Right lobe of liver (tissue), 6 donors: Measurements from ENCODE around the gene SLC7A8. TPM values are rescaled to one million over a fixed set of nuclear protein-coding genes. Genes with fewer than 3 reads are reported as not detected.
A peak's percentile ranks its signal among the peaks of the same experiment; 100 is the strongest.

ENCODE experiments used
- ATAC-seq, 4 donors: fragments of 200-7000 bp; cut with Tn5 transposase; one replicate each; pipeline ENCODE4 v1.9.1; 2020; ENCODE audit warnings: mild to moderate bottlenecking in 4 of 4, moderate library complexity in 4 of 4
- DNase-seq, 3 donors: peaks; one replicate each; pipeline ENCODE4 v3.0.0-alpha.2; 2020
- H3K27ac ChIP-seq, 3 donors: fragments of 200-600 bp; one replicate each; pipeline ENCODE4 v1.8.0; 2022
- H3K27me3 ChIP-seq, 2 donors: fragments of 200-600 bp; one replicate each; pipeline ENCODE4 v1.8.0; 2022
- H3K36me3 ChIP-seq, 4 donors: fragments of 200-600 bp; sonication (generic) in 1 of 4; one replicate each; pipeline versions ENCODE4 v1.5.1 to v1.8.0; 2017 to 2022; ENCODE audit warnings: control low read depth in 1 of 4
- H3K4me1 ChIP-seq, 4 donors: fragments of 200-600 bp; sonication (generic) in 1 of 4; one replicate each; pipeline versions ENCODE4 v1.5.1 to v1.8.0; 2017 to 2022; ENCODE audit warnings: control low read depth in 1 of 4
- H3K4me3 ChIP-seq, 3 donors: fragments of 200-600 bp; one replicate each; pipeline ENCODE4 v1.8.0; 2022
- H3K9me3 ChIP-seq, 4 donors: fragments of 200-600 bp; sonication (generic) in 1 of 4; one replicate each; pipeline versions ENCODE4 v1.5.1 to v1.8.0; 2017 to 2022; ENCODE audit warnings: control low read depth in 1 of 4
- POLR2A ChIP-seq: fragments of 450-650 bp; IDR thresholded peaks from one replicate; pipeline ENCODE4 v1.6.1; 2017; ENCODE audit warnings: antibody characterized with exemption, mild to moderate bottlenecking
- WGBS: methylation state at CpG from one replicate; pipeline ENCODE4 v1.1.6; 2018; ENCODE audit warnings: low coverage, low lambda C conversion rate; ENCODE audit not compliant: insufficient coverage; ENCODE audit errors: missing lambda C conversion rate; 5-methylcytosine and 5-hydroxymethylcytosine counted together
- intact Hi-C, 2 donors: fragments of 100-400 bp; cut with DNase I; formaldehyde crosslinking; loops; one replicate each; pipeline versions ENCODE4 v1.11.2 to v1.14.1; 2022
- total RNA-seq, 6 experiments: library from RNA; depleted of rRNA in 2 of 6; stranded (reverse); fragments of >200 nt in 2 of 6; fragmentation: NEBNext Ultra II Directional in 3 of 6; extraction: Animal tissue kit (Norgen Biotek cat#: 25700) in 3 of 6; gene quantifications; one replicate each; pipeline versions ENCODE4 v1.1.0 to v1.2.4, GENCODE V29; 2016 to 2023
- TF ChIP-seq, protein P1 (sequence below), 4 donors: fragments of 200-600 bp in 3 of 4; fragments of 450-650 bp in 1 of 4; IDR thresholded peaks; one replicate each; pipeline versions ENCODE4 v1.5.1 to v1.8.0; 2016 to 2022; ENCODE audit warnings: antibody characterized with exemption in 4 of 4, mild to moderate bottlenecking in 2 of 4
- donor health status: DM: no; HTN: yes; CAD: no.
- donor health status: DM: no; HTN: no; CAD: no.
- donor health status: DM: no; HTN: no; CAD: no.
- donor health status: DM: no; HTN: yes; CAD: no.
- donor health status: DM: no; HTN: yes; CAD: no.

SLC7A8 gene
- total RNA-seq, 6 experiments from 2014 or later: 3.2 to 10.1 (median 4.4) TPM

DNA sequence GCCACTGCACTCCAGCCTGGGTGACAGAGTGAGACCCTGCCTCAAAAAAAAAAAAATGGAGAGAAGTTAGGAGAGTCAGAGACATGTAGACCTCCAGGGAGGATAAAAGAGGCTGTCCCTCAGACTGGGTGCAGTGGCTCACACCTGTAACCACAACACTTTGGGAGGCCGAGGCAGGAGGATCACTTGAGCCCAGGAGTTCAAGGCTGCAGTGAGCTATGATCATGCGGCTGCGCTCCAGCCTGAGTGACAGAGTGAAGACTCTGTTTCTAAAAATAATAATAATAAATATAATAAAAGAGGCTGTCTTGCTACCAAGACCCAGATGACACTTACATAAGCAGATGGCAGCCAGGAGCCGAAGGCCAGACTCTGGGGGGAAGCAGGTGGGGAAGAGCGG, 18.5 kb downstream of the SLC7A8 start:
- Histone ChIP-seq H3K27ac (no peak overlapping the region), H3K4me3 (no peak overlapping the region), H3K36me3 (no peaks in the 10 kb centered on the region), H3K9me3 (no peaks in the 10 kb centered on the region), H3K4me1 (peaks cover 0 to 4% (median 0%) of the 10 kb centered on the region in 4 donors), H3K27me3 (no peaks in the 10 kb centered on the region)
- intact Hi-C loops: no loop called here
- DNase-seq: no peak
- TF ChIP-seq POLR2A: no peak
- TF ChIP-seq, protein P1, sequence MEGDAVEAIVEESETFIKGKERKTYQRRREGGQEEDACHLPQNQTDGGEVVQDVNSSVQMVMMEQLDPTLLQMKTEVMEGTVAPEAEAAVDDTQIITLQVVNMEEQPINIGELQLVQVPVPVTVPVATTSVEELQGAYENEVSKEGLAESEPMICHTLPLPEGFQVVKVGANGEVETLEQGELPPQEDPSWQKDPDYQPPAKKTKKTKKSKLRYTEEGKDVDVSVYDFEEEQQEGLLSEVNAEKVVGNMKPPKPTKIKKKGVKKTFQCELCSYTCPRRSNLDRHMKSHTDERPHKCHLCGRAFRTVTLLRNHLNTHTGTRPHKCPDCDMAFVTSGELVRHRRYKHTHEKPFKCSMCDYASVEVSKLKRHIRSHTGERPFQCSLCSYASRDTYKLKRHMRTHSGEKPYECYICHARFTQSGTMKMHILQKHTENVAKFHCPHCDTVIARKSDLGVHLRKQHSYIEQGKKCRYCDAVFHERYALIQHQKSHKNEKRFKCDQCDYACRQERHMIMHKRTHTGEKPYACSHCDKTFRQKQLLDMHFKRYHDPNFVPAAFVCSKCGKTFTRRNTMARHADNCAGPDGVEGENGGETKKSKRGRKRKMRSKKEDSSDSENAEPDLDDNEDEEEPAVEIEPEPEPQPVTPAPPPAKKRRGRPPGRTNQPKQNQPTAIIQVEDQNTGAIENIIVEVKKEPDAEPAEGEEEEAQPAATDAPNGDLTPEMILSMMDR (IDR thresholded peaks at IDR 0.05): no peak
- no peak for ATAC-seq
- WGBS: 78% methylated on average over 3 of the region's 5 CpGs

- intact Hi-C loops: no loop called here
- TF ChIP-seq, protein P1 (IDR thresholded peaks at IDR 0.05): no peak
- TF ChIP-seq POLR2A: no peak
- Histone ChIP-seq H3K4me3 (no peak overlapping the region), H3K27me3 (no peaks in the 10 kb centered on the region), H3K9me3 (no peaks in the 10 kb centered on the region), H3K27ac (no peak overlapping the region), H3K4me1 (peaks cover 0 to 4% (median 0%) of the 10 kb centered on the region in 4 donors), H3K36me3 (no peaks in the 10 kb centered on the region)
- WGBS: 66% methylated on average over 2 of the region's 2 CpGs
- no peak for DNase-seq
- peak in 1 of 4 donors; percentile 50 for ATAC-seq
Observed at GRCh38 chr14:23164250-23164649, 19.2 kb downstream of the SLC7A8 start.

- Histone ChIP-seq H3K27me3 (no peaks in the 10 kb centered on the region), H3K36me3 (no peaks in the 10 kb centered on the region), H3K27ac (no peak overlapping the region), H3K9me3 (no peaks in the 10 kb centered on the region), H3K4me3 (no peak overlapping the region), H3K4me1 (peaks cover 0 to 4% (median 0%) of the 10 kb centered on the region in 4 donors)
- WGBS: 62% methylated on average over 2 of the region's 2 CpGs
- ATAC-seq (no peak), DNase-seq (no peak)
- TF ChIP-seq, protein P1 (IDR thresholded peaks at IDR 0.05): no peak
- no peak for TF ChIP-seq POLR2A
- intact Hi-C loops: no loop called here
Observed at GRCh38 chr14:23163830-23164229, 19.6 kb downstream of the SLC7A8 start.

DNA sequence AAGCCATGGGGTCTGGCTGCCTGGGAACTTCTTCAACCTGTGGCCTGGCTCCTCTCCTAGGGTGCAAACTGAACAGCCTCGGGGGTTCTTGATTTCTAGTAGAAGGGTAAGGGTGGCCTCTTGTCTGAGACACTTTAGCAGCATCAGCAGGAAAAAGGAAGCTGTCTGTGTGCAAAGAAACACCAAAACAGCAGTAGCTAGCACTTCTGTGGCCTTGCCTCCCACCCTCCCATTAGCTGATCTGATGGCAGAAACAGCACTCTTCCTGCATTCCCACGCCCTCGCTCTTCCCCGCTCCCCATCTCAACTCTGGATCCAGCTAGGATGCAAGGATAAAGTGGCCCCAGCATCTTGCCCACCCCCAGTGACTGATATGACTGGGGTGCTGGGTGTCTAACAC, 20.7 kb downstream of the SLC7A8 start:
- Histone ChIP-seq H3K36me3 (no peaks in the 10 kb centered on the region), H3K27me3 (no peaks in the 10 kb centered on the region), H3K4me1 (peaks cover 0 to 4% (median 0%) of the 10 kb centered on the region in 4 donors), H3K27ac (no peak overlapping the region), H3K4me3 (no peak overlapping the region), H3K9me3 (no peaks in the 10 kb centered on the region)
- DNase-seq (no peak), ATAC-seq (peak; percentile 41 to 64 (median 53))
- WGBS: no CpG with 5 or more reads among the region's 4 CpGs
- intact Hi-C loops: no loop called here
- TF ChIP-seq POLR2A: no peak
- TF ChIP-seq, protein P1 (IDR thresholded peaks at IDR 0.05): no peak

DNA sequence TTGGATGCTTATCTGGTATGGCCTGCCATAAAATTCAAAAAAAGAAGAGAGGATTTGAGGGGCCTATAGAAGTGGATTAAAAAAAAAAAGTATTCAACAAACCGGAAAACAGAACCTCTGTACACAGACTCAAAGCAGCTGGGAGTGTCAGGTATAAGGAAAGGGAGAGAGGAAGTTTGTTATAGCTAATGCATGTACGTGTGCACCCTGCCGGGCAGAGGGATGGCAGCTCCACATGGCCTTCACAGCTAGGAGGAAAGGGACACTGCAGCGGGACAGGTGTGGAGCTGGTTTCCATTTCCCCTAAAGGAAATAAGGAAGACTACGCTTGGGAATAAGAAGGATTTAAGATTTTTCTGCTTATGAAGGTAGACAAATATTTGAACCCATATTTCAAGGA, 21.5 kb downstream of the SLC7A8 start:
- Histone ChIP-seq H3K4me1 (peaks cover 0 to 4% (median 0%) of the 10 kb centered on the region in 4 donors), H3K27me3 (no peaks in the 10 kb centered on the region), H3K36me3 (no peaks in the 10 kb centered on the region), H3K4me3 (no peak overlapping the region), H3K9me3 (no peaks in the 10 kb centered on the region), H3K27ac (no peak overlapping the region)
- DNase-seq: no peak
- WGBS: 47% methylated on average over 4 of the region's 5 CpGs
- no peak for ATAC-seq
- no peak for TF ChIP-seq POLR2A
- TF ChIP-seq, protein P1 (IDR thresholded peaks at IDR 0.05): no peak
- intact Hi-C loops: no loop called here
